ENCODE results near the gene TLCD4. TPM values are rescaled to one million over a fixed set of nuclear protein-coding genes. Genes with fewer than 3 reads are reported as not detected.
A peak's percentile ranks its signal among the peaks of the same experiment; 100 is the strongest.

The TLCD4 gene, protein sequence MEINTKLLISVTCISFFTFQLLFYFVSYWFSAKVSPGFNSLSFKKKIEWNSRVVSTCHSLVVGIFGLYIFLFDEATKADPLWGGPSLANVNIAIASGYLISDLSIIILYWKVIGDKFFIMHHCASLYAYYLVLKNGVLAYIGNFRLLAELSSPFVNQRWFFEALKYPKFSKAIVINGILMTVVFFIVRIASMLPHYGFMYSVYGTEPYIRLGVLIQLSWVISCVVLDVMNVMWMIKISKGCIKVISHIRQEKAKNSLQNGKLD
- total RNA-seq (1.2 and 1.3 TPM in 2 replicates), polyA plus RNA-seq (0.19 and 0.55 TPM in 2 replicates), polyA minus RNA-seq (0.93 and 2.8 TPM in 2 replicates)
- 1.6 TPM for total RNA-seq (2013)

- Histone ChIP-seq H3K4me1 (ENCODE audit: control insufficient read depth in 2 of 2, insufficient read depth in 2 of 2, low read length in 2 of 2) (peaks cover 5 to 10% of the 10 kb centered on the region in 2 donors), H3K27me3 (replicated peaks in 1 of 4; ENCODE audit: control extremely low read depth in 1 of 4, control insufficient read depth in 3 of 4, insufficient read depth in 4 of 4, low read length in 3 of 4) (peaks cover 0 to 29% (median 18%) of the 10 kb centered on the region in 4 experiments), H3K4me2 (replicated peaks; ENCODE audit: low read depth, low read length, poor library complexity, severe bottlenecking) (peak within 1 kb of the TSS; percentile 94), H2AFZ (ENCODE audit: insufficient read depth, low read depth, low read length, poor library complexity, severe bottlenecking) (peak within 1 kb of the TSS; percentile 92), H3K4me3 (ENCODE audit: control extremely low read depth in 1 of 5, extremely low read depth in 1 of 5, insufficient read depth in 1 of 5, low read depth in 2 of 5, low read length in 4 of 5) (peak within 1 kb of the TSS; percentile 19 to 88 (median 74)), H3K36me3 (replicated peaks in 1 of 2; ENCODE audit: control extremely low read depth in 1 of 2, control insufficient read depth in 1 of 2, extremely low read depth in 1 of 2, insufficient read depth in 2 of 2, low read length in 1 of 2) (no peaks in the 10 kb centered on the region), H4K20me1 (ENCODE audit: control insufficient read depth, insufficient read depth, low read length, poor library complexity, severe bottlenecking) (no peaks in the 10 kb centered on the region), H3K9me3 (ENCODE audit: control extremely low read depth in 1 of 3, control insufficient read depth in 2 of 3, insufficient read depth in 1 of 3, low read length in 2 of 3) (peaks cover 0 to 3% (median 0%) of the 10 kb centered on the region in 3 donors), H3K79me2 (ENCODE audit: control insufficient read depth, insufficient read depth, low read length) (no peaks in the 10 kb centered on the region), H3K27ac (ENCODE audit: low read length in 2 of 2) (peak within 1 kb of the TSS in 1 of 2 donors; percentile 35), H3K9ac (ENCODE audit: low read length) (peak within 1 kb of the TSS; percentile 82)
- WGBS (ENCODE audit: insufficient coverage): under 1% methylated on average over 108 of the region's 108 CpGs
- H3K27me3 Mint-ChIP-seq: peaks cover 44% of the 10 kb centered on the region
- intact Hi-C loops (cut with micrococcal nuclease): loop anchor here (2.0 kb wide), 1 partner anchor 45 kb away; the partner anchor contains the start of gene ALG14
- TF ChIP-seq, protein P1, sequence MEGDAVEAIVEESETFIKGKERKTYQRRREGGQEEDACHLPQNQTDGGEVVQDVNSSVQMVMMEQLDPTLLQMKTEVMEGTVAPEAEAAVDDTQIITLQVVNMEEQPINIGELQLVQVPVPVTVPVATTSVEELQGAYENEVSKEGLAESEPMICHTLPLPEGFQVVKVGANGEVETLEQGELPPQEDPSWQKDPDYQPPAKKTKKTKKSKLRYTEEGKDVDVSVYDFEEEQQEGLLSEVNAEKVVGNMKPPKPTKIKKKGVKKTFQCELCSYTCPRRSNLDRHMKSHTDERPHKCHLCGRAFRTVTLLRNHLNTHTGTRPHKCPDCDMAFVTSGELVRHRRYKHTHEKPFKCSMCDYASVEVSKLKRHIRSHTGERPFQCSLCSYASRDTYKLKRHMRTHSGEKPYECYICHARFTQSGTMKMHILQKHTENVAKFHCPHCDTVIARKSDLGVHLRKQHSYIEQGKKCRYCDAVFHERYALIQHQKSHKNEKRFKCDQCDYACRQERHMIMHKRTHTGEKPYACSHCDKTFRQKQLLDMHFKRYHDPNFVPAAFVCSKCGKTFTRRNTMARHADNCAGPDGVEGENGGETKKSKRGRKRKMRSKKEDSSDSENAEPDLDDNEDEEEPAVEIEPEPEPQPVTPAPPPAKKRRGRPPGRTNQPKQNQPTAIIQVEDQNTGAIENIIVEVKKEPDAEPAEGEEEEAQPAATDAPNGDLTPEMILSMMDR (IDR thresholded peaks at IDR 0.05): no peak
- TF ChIP-seq EZH2 (IDR thresholded peaks at IDR 0.05; ENCODE audit: borderline replicate concordance, insufficient read depth, low read depth, low read length, poor library complexity, severe bottlenecking): no peak
- peak within 1 kb of the TSS; percentile 97 for H3K4me3 Mint-ChIP-seq
- peak within 1 kb of the TSS; percentile 90 for H3K27ac Mint-ChIP-seq
- DNase-seq: peak; percentile 65
- peak; percentile 58 for ATAC-seq (ENCODE audit: low read depth)
- ChIA-PET CTCF (interaction anchor here (0.9 to 4.4 kb wide), 11 partner anchors 19 to 118 kb away, joined by 3 to 36 read pairs (median 3); partner anchors contain the start of genes ALG14 and RWDD3), POLR2A (interaction anchor here (0.6 to 1.7 kb wide), 2 partner anchors 106 to 116 kb away, joined by 6 to 12 read pairs; partner anchors contain the start of gene RWDD3)
- no peaks in the 10 kb centered on the region for H3K9me3 Mint-ChIP-seq (ENCODE audit: insufficient read depth)
- H3K4me1 Mint-ChIP-seq: peaks cover 11% of the 10 kb centered on the region
These were observed at the start of gene TLCD4 for GRCh38 chr1:95117207-95118066. TLCD4 (plus strand) TSS chr1:95117355; CDS start chr1:95143902, 26,547 bp downstream.
